COR-L47 (cell line): Measurements from ENCODE around the gene ELFN2.

Source experiments
- DNase-seq: peaks from one replicate; lab custom pipeline; 2025; lab: John Stamatoyannopoulos, UW

ELFN2 gene

GRCh38 chr22:37454857-37455686 is 27.8 kb upstream of the ELFN2 start:
- DNase-seq = no peak

- DNase-seq = no peak
Observed at GRCh38 chr22:37453696-37454095, 26.4 kb upstream of the ELFN2 start.

- DNase-seq = no peak
Observed at GRCh38 chr22:37451218-37451617, 23.9 kb upstream of the ELFN2 start.

- no peak for DNase-seq
Observed at GRCh38 chr22:37449331-37450001, 22.2 kb upstream of the ELFN2 start.

- DNase-seq = peak; percentile 83
Observed at GRCh38 chr22:37448516-37449127, 21.3 kb upstream of the ELFN2 start.

- no peak for DNase-seq
Observed at GRCh38 chr22:37445501-37445900, 18.2 kb upstream of the ELFN2 start.

- DNase-seq = no peak
Observed at GRCh38 chr22:37443977-37444376, 16.7 kb upstream of the ELFN2 start.

GRCh38 chr22:37443086-37443485 is 15.8 kb upstream of the ELFN2 start:
- no peak for DNase-seq

GRCh38 chr22:37442537-37442936 is 15.3 kb upstream of the ELFN2 start:
- no peak for DNase-seq

GRCh38 chr22:37442135-37442534 is 14.9 kb upstream of the ELFN2 start:
- no peak for DNase-seq

GRCh38 chr22:37440875-37441274 is 13.6 kb upstream of the ELFN2 start:
- DNase-seq = no peak

GRCh38 chr22:37439347-37439746 is 12.1 kb upstream of the ELFN2 start:
- no peak for DNase-seq

- DNase-seq = no peak
Observed at GRCh38 chr22:37435970-37436603, 8.8 kb upstream of the ELFN2 start.

- no peak for DNase-seq
Observed at GRCh38 chr22:37433786-37434185, 6.5 kb upstream of the ELFN2 start.

- no peak for DNase-seq
Observed at GRCh38 chr22:37432708-37433054, 5.4 kb upstream of the ELFN2 start.

- DNase-seq = no peak
Observed at GRCh38 chr22:37431801-37432707, 4.8 kb upstream of the ELFN2 start.

GRCh38 chr22:37431366-37431765 is 4.1 kb upstream of the ELFN2 start:
- no peak for DNase-seq

- no peak for DNase-seq
Observed at GRCh38 chr22:37430941-37431340, 3.7 kb upstream of the ELFN2 start.

- DNase-seq = no peak
Observed at GRCh38 chr22:37428649-37429586, 1.6 kb upstream of the ELFN2 start.
